Parietal lobe (tissue), 2 donors: ENCODE results near the gene FCAR. TPM values are rescaled to one million over a fixed set of nuclear protein-coding genes. Genes with fewer than 3 reads are reported as not detected.

Source experiments
- small RNA-seq: library from RNA; depleted of rRNA; stranded (forward); fragments of <200 nt; gene quantifications from one replicate; pipeline ENCODE3, GENCODE V24; 2014; ENCODE audit warnings: low replicate concordance
- total RNA-seq: library from RNA; depleted of rRNA; stranded (reverse); fragments of >200 nt; gene quantifications from one replicate; pipeline ENCODE4 v1.2.3, GENCODE V29; 2014

FCAR gene
- not detected for total RNA-seq

GRCh38 chr19:54873990-54874389, at the start of gene FCAR:
Gene FCAR, plus strand, starts transcription at chr19:54874235. Its CDS starts 55 bp downstream, at chr19:54874290.

GRCh38 chr19:54832496-54832895, 41.5 kb upstream of the FCAR start, which contains the start of gene KIR2DS4:
Gene KIR2DS4, plus strand, starts transcription at chr19:54832676.

GRCh38 chr19:54850061-54850640, 23.9 kb upstream of the FCAR start, which contains the start of gene KIR3DL2:
Gene KIR3DL2, plus strand, starts transcription at chr19:54850443. Its CDS starts 33 bp downstream, at chr19:54850476.

GRCh38 chr19:54905803-54906511, 31.9 kb downstream of the FCAR start, which contains the start of gene NCR1:
Gene NCR1, plus strand, starts transcription at chr19:54906148. Its CDS starts 40 bp downstream, at chr19:54906188.

Small RNA genes lying within 50 kb of the gene (small RNA-seq; reads per million reads assigned to genes)
- not detected for gene RNU6-222P

Other genes starting within 250 kb of the FCAR start
- gene LILRB1, start 243.8 kb upstream of the FCAR start, total RNA-seq: not detected
- gene LILRB4, start 211.2 kb upstream of the FCAR start, total RNA-seq: 0.94 TPM
- gene KIR3DL3, start 149.8 kb upstream of the FCAR start, total RNA-seq: not detected
- gene KIR2DL3, start 135.7 kb upstream of the FCAR start, total RNA-seq: not detected
- gene KIR2DL1, start 104.4 kb upstream of the FCAR start, total RNA-seq: not detected
- not detected for gene KIR2DL4, start 70.6 kb upstream of the FCAR start, total RNA-seq
- not detected for gene KIR3DL1, start 57.8 kb upstream of the FCAR start, total RNA-seq
- not detected for gene KIR2DS4, start 41.6 kb upstream of the FCAR start, total RNA-seq
- gene KIR3DL2, start 23.8 kb upstream of the FCAR start, total RNA-seq: not detected
- gene NCR1, start 31.9 kb downstream of the FCAR start, total RNA-seq: not detected
- gene NLRP7, start 73.3 kb downstream of the FCAR start, total RNA-seq: not detected
- 20.0 TPM for gene NLRP2, start 92.1 kb downstream of the FCAR start, total RNA-seq
- gene GP6, start 164.0 kb downstream of the FCAR start, total RNA-seq: 0.94 TPM
- gene RDH13, start 188.9 kb downstream of the FCAR start, total RNA-seq: 31.0 TPM
- 3.1 TPM for gene EPS8L1, start 201.6 kb downstream of the FCAR start, total RNA-seq
- gene PPP1R12C, start 243.4 kb downstream of the FCAR start, total RNA-seq: 32.6 TPM